Measurements from ENCODE around the gene HOXC6.
"Not testable (repeated sequence)": the region's sequence is repeated elsewhere in the genome, so short reads cannot be mapped to it uniquely, and the experiment has no call there.

DNA sequence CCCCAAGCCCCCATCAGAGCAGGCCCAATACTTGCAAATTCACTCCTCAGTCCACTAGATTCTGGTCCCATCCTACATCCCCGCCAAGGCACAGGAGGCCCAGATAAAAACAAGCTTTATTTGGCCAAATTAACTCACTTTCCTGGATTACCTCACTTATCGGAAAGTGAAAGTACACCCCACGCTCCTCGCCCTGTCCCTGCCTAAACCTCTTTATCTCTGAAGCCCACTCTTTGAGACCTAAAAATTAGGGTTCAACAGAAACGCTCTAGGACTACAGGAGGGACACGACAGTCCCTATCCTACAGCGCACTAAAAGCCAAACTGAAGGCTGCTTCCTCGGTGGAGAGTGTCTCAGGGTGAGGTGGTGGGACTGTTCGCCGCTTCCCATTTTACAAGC is 49.6 kb downstream of the HOXC6 start:
- TF ChIP-seq, protein P1, sequence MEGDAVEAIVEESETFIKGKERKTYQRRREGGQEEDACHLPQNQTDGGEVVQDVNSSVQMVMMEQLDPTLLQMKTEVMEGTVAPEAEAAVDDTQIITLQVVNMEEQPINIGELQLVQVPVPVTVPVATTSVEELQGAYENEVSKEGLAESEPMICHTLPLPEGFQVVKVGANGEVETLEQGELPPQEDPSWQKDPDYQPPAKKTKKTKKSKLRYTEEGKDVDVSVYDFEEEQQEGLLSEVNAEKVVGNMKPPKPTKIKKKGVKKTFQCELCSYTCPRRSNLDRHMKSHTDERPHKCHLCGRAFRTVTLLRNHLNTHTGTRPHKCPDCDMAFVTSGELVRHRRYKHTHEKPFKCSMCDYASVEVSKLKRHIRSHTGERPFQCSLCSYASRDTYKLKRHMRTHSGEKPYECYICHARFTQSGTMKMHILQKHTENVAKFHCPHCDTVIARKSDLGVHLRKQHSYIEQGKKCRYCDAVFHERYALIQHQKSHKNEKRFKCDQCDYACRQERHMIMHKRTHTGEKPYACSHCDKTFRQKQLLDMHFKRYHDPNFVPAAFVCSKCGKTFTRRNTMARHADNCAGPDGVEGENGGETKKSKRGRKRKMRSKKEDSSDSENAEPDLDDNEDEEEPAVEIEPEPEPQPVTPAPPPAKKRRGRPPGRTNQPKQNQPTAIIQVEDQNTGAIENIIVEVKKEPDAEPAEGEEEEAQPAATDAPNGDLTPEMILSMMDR (IDR thresholded peaks at IDR 0.05): not testable (repeated sequence)
- not testable (repeated sequence) for TF ChIP-seq POLR2A, EP300, POLR2AphosphoS5 (IDR thresholded peaks at IDR 0.05)

Data from stomach (tissue), 4 donors.